Measurements from ENCODE around the gene DRAP1.
A peak's percentile ranks its signal among the peaks of the same experiment; 100 is the strongest.

Gene DRAP1

DNA sequence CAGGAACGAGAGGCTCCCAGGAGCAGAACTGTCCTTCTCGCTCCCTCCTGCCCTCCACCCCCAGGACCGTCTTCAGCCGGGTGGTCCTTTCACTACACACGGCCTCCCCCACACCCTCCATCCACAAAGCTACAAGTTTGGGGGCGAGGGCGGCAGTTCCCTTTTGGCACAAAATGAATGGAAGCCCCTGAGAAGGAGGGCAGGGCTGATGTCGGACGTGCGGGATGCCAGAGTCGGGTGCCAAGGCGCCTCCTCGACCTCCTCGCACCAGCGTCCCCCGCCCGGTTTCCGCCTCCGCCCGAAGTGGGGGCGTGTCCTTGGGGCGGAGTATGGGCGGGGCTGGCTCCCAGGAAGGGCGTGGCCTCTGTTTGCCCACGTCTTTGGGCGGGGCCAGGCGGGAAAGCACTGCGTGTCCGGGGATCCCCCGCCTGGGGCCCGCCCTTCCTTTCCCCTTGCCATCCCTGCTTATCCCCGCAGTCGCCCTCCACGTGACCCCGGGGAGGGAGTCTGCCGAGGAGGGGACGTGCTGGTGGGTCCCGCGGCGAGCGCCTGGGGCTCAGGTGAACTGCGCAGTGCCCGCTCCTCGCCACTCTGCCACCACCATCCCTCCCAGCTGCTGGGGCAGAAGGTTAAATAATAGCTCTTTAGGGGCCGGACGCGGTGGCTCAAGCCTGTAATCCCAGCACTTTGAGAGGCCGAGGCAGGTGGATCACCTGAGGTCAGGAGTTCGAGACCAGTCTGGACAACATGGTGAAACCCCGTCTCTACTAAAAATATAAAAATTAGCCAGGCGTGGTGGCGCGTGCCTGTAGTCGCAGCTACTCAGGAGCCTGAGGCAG is 45.7 kb upstream of the DRAP1 start:
- no peaks in the 10 kb centered on the region for H3K36me3 ChIP-seq (ENCODE audit: insufficient read depth, low read length)
- peak overlapping the region; percentile 53 for H3K9ac ChIP-seq (ENCODE audit: insufficient read length)
- no peak for TF ChIP-seq EZH2 (IDR thresholded peaks at IDR 0.05)
- peak; percentile 79 for TF ChIP-seq POLR2AphosphoS5 (IDR thresholded peaks at IDR 0.05; ENCODE audit: borderline replicate concordance, low read depth, low read length)
- H3K27ac ChIP-seq: no peak overlapping the region
- no peak for DNase-seq (ENCODE audit: low read depth, low spot score)
- H3K4me3 ChIP-seq: peak overlapping the region; percentile 75
- H3K9me3 ChIP-seq (ENCODE audit: low read depth, low read length): no peaks in the 10 kb centered on the region

DNA sequence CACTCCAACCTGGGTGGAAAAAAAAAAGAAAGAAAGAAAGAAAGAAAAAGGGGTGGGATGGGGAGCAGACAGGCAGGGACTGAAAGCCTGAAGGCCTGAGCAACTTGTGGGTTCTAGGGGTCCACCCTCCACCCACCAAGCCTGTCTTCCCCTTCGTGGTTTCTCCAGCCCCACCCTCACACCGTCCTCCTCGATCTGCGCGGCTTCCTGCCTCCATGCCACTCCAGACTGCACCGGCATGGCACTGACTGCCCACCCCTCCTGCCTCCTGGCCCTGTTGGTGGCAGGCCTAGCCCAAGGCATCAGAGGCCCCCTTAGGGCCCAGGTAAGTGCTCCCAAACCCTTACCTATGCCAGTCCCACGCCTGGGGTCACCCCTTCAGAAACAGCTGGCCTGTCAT is 39.6 kb upstream of the DRAP1 start, which contains the start of gene CTSW:
Gene CTSW (plus strand): TSS at position 221 of the 400 bp plus-strand sequence. CDS start 18 bp downstream, at position 239.
- Histone ChIP-seq H3K4me3 (no peak within 1 kb of the TSS), H3K9ac (ENCODE audit: insufficient read length) (no peak within 1 kb of the TSS)
- no peak for TF ChIP-seq FOXP2 (optimal IDR thresholded peaks at IDR 0.05; ENCODE audit: control extremely low read depth, extremely low read length, insufficient read depth)
- no peak for TF ChIP-seq POLR2AphosphoS5 (IDR thresholded peaks at IDR 0.05; ENCODE audit: borderline replicate concordance, low read depth, low read length)
- TF ChIP-seq EZH2 (IDR thresholded peaks at IDR 0.05): no peak

GRCh38 chr11:65880027-65880426 is 39.2 kb upstream of the DRAP1 start:
- H3K36me3 ChIP-seq (ENCODE audit: insufficient read depth, low read length): peaks cover 22% of the 10 kb centered on the region; the same call in 1 of the 2 replicates
- TF ChIP-seq POLR2AphosphoS5 (IDR thresholded peaks at IDR 0.05; ENCODE audit: borderline replicate concordance, low read depth, low read length) (no peak), FOXP2 (optimal IDR thresholded peaks at IDR 0.05; ENCODE audit: control extremely low read depth, extremely low read length, insufficient read depth) (no peak), EZH2 (IDR thresholded peaks at IDR 0.05) (no peak)
- H3K9ac ChIP-seq (ENCODE audit: insufficient read length): no peak overlapping the region
- H3K9me3 ChIP-seq (ENCODE audit: low read depth, low read length): no peaks in the 10 kb centered on the region
- DNase-seq (ENCODE audit: low read depth, low spot score): no peak
- H3K4me3 ChIP-seq: no peak overlapping the region
- H3K27ac ChIP-seq: no peak overlapping the region

More for the DNA sequence above, 39.6 kb upstream of the DRAP1 start, which contains the start of gene CTSW:
- H3K27ac ChIP-seq: no peak within 1 kb of the TSS
- DNase-seq (ENCODE audit: low read depth, low spot score): no peak
- peaks cover 19% of the 10 kb centered on the region; the same call in 1 of the 2 replicates for H3K36me3 ChIP-seq (ENCODE audit: insufficient read depth, low read length)
- H3K9me3 ChIP-seq (ENCODE audit: low read depth, low read length): no peaks in the 10 kb centered on the region

DNA sequence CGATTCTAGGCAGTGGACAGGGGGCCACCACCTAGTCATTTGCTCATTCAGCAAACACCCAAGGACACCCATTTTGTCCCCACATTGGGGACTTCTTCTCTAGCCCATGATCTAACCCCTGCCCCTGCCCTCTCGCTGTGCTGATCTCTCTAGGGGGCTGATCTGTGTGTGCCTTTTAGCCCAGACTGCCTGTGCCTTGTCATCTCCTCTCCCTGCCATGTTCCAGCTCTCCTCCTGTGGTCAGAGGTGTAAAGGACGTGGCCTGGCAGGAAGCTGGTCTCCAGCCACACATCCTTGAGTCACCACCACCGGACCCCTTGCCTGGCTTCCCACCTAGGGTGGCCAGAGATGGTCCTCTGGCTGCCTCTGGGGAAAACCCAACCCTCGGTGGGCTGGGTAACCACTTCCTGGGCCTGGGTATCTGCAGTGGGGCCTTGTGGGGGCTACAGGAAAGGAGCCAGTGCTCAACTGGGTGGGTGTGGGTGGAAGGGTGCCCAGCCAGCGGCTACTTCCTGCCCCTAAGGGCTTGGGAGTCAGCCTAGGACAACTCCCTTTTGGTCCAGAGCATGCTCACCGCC is 38.3 kb upstream of the DRAP1 start:
- Histone ChIP-seq H3K4me3 (no peak overlapping the region), H3K9me3 (ENCODE audit: low read depth, low read length) (no peaks in the 10 kb centered on the region), H3K27ac (no peak overlapping the region), H3K36me3 (ENCODE audit: insufficient read depth, low read length) (peaks cover 31% of the 10 kb centered on the region; the same call in 1 of the 2 replicates), H3K9ac (ENCODE audit: insufficient read length) (no peak overlapping the region)
- DNase-seq (ENCODE audit: low read depth, low spot score): no peak
- TF ChIP-seq EZH2 (IDR thresholded peaks at IDR 0.05) (no peak), FOXP2 (optimal IDR thresholded peaks at IDR 0.05; ENCODE audit: control extremely low read depth, extremely low read length, insufficient read depth) (no peak), POLR2AphosphoS5 (IDR thresholded peaks at IDR 0.05; ENCODE audit: borderline replicate concordance, low read depth, low read length) (no peak; the same call in 1 of the 2 replicates)

DNA sequence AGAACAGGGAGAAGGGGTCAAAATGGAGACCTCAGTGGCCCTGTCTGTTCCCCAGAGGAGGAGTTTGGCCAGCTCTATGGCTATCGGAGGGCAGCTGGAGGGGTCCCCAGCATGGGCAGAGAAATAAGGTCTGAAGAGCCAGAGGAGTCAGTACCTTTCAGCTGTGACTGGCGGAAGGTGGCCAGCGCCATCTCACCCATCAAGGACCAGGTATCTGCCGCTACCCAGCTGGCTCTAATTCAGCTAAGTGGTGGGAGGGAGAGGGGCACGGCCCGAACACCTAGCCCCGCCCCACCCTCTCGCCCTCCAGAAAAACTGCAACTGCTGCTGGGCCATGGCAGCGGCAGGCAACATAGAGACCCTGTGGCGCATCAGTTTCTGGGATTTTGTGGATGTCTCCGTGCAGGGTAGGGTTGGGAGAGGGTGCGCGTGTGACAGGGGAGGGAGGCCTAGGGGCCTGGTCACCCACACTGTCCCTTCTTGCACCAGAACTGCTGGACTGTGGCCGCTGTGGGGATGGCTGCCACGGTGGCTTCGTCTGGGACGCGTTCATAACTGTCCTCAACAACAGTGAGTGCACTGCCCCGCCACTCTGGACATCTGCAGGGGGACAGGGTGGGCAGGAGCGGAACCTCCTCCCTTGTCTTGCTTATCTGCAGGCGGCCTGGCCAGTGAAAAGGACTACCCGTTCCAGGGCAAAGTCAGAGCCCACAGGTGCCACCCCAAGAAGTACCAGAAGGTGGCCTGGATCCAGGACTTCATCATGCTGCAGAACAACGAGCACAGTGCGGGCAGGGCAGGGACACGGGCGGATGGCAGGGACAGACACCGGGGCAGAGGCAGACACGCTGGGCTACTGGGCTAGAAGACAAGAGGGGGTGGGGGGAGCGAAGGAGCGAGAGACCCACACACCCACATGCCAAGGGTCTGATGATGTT is 36.8 kb upstream of the DRAP1 start:
- Histone ChIP-seq H3K4me3 (no peak overlapping the region), H3K27ac (no peak overlapping the region), H3K9ac (ENCODE audit: insufficient read length) (no peak overlapping the region), H3K36me3 (ENCODE audit: insufficient read depth, low read length) (peaks cover 36% of the 10 kb centered on the region; the same call in 1 of the 2 replicates), H3K9me3 (ENCODE audit: low read depth, low read length) (no peaks in the 10 kb centered on the region)
- no peak for DNase-seq (ENCODE audit: low read depth, low spot score)
- TF ChIP-seq EZH2 (IDR thresholded peaks at IDR 0.05) (no peak), POLR2AphosphoS5 (IDR thresholded peaks at IDR 0.05; ENCODE audit: borderline replicate concordance, low read depth, low read length) (no peak)

- TF ChIP-seq POLR2AphosphoS5 (IDR thresholded peaks at IDR 0.05; ENCODE audit: borderline replicate concordance, low read depth, low read length) (no peak), EZH2 (IDR thresholded peaks at IDR 0.05) (no peak), FOXP2 (optimal IDR thresholded peaks at IDR 0.05; ENCODE audit: control extremely low read depth, extremely low read length, insufficient read depth) (no peak)
- H3K9me3 ChIP-seq (ENCODE audit: low read depth, low read length): no peaks in the 10 kb centered on the region
- H3K36me3 ChIP-seq (ENCODE audit: insufficient read depth, low read length): peaks cover 36% of the 10 kb centered on the region; the same call in 1 of the 2 replicates
- H3K4me3 ChIP-seq: no peak overlapping the region
- DNase-seq (ENCODE audit: low read depth, low spot score): no peak
- H3K9ac ChIP-seq (ENCODE audit: insufficient read length): no peak overlapping the region
- H3K27ac ChIP-seq: no peak overlapping the region
These were observed 36.0 kb upstream of the DRAP1 start for GRCh38 chr11:65883058-65883761.

DNA sequence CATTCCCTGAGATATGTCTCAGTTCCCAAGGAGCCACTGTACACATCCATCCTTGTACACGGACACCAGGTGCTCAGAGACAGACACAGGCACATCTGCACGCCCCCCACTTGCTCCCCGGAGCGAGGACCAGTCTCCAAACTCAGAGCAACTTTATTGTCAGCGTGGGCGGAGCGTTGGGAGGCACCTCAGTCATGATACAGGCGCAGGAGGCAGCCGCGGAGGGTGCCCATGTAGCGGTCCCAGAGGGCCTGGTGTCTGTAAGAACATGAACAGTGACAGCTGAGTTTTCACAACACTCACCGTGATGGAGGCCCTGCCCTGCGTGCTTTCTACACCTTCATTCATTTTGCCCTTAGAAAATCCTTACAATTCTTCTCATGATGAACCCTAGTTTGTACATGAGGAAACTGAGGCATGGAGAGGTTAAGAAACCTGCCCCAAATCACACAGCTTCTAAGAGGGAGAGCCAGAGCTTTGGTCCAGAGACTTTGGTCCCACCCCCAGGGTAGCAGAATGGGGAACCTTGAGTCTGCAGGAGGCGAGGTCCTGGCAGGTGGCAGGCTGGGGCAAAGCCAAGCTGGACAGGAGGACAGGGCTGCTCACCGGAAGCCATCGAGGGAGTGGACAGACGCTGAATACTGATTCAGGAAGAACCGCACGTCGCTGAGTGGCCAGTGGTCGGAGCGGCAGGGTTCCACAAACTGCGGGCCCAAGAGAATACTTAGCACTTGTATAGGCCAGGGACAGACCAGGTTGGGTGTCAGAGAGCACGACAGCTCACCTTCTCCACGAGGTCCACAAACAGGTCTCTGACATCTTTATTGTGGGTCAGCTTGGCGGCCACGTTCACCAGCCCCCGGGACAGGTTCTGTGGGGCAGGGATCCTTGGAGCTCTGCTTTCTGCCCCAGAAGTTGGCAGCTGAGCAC is 35.2 kb upstream of the DRAP1 start:
- TF ChIP-seq EZH2 (IDR thresholded peaks at IDR 0.05) (no peak), POLR2AphosphoS5 (IDR thresholded peaks at IDR 0.05; ENCODE audit: borderline replicate concordance, low read depth, low read length) (no peak)
- no peak for DNase-seq (ENCODE audit: low read depth, low spot score)
- H3K4me3 ChIP-seq: no peak overlapping the region
- H3K36me3 ChIP-seq (ENCODE audit: insufficient read depth, low read length): peaks cover 36% of the 10 kb centered on the region; the same call in 1 of the 2 replicates
- no peak overlapping the region for H3K27ac ChIP-seq
- H3K9me3 ChIP-seq (ENCODE audit: low read depth, low read length): no peaks in the 10 kb centered on the region
- H3K9ac ChIP-seq (ENCODE audit: insufficient read length): no peak overlapping the region

All from SK-N-MC (cell line).